Measurements from ENCODE around the gene BCAT1.
A peak's percentile ranks its signal among the peaks of the same experiment; 100 is the strongest.

- TF ChIP-seq POLR2AphosphoS5 (IDR thresholded peaks at IDR 0.05) = peak; percentile 93
- TF ChIP-seq CTCF (IDR thresholded peaks at IDR 0.05) = no peak
- TF ChIP-seq EP300 (IDR thresholded peaks at IDR 0.05) = no peak
Observed at GRCh38 chr12:24838531-24838950, 110.4 kb downstream of the BCAT1 start.
